GM12865 (cell line): Measurements from ENCODE around the gene STT3A.

ENCODE experiments used
- DNase-seq: peaks from one replicate; pipeline ENCODE4 v3.0.0; 2010; ENCODE audit warnings: low read depth
- H3K4me3 ChIP-seq: 2 replicates; pipeline ENCODE4 v1.5.1; 2011; ENCODE audit warnings: mild to moderate bottlenecking, low read depth, low read length, control low read depth
- TF ChIP-seq, protein P1 (sequence below): IDR thresholded peaks from 2 replicates; pipeline ENCODE4 v1.5.1; 2011; ENCODE audit warnings: low read length, control low read depth, low read depth, inconsistent platforms; ENCODE audit not compliant: insufficient read depth; ENCODE audit errors: missing control alignments

STT3A gene

GRCh38 chr11:125637840-125638239 is 45.2 kb downstream of the STT3A start:
- TF ChIP-seq, protein P1, sequence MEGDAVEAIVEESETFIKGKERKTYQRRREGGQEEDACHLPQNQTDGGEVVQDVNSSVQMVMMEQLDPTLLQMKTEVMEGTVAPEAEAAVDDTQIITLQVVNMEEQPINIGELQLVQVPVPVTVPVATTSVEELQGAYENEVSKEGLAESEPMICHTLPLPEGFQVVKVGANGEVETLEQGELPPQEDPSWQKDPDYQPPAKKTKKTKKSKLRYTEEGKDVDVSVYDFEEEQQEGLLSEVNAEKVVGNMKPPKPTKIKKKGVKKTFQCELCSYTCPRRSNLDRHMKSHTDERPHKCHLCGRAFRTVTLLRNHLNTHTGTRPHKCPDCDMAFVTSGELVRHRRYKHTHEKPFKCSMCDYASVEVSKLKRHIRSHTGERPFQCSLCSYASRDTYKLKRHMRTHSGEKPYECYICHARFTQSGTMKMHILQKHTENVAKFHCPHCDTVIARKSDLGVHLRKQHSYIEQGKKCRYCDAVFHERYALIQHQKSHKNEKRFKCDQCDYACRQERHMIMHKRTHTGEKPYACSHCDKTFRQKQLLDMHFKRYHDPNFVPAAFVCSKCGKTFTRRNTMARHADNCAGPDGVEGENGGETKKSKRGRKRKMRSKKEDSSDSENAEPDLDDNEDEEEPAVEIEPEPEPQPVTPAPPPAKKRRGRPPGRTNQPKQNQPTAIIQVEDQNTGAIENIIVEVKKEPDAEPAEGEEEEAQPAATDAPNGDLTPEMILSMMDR, result no peak
- DNase-seq, result no peak
- no peak overlapping the region for H3K4me3 ChIP-seq

DNA sequence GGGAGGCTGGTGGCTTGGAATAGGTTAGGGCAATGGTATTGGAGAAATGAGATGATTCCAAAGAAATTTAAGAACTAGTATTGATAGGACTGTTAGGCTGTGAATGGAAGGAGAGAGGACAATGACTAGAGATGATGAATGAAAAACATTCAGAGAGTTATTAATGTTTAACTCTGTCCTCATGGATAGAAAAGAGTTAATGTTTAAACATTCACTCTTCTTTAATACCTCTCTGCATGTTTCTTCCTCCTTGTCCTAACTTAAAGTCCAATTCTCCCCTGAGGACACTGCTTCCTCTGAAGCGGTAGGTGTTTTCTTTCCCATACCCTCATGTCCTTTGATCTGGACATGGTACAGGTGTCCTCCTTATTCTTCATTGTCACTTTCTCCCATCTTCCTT is 45.7 kb downstream of the STT3A start:
- no peak for DNase-seq
- TF ChIP-seq, protein P1, result no peak

GRCh38 chr11:125645871-125646270 is 53.2 kb downstream of the STT3A start:
- TF ChIP-seq, protein P1, result no peak
- H3K4me3 ChIP-seq, result no peak overlapping the region
- no peak for DNase-seq

More for the DNA sequence above, 45.7 kb downstream of the STT3A start:
- no peak overlapping the region for H3K4me3 ChIP-seq

DNA sequence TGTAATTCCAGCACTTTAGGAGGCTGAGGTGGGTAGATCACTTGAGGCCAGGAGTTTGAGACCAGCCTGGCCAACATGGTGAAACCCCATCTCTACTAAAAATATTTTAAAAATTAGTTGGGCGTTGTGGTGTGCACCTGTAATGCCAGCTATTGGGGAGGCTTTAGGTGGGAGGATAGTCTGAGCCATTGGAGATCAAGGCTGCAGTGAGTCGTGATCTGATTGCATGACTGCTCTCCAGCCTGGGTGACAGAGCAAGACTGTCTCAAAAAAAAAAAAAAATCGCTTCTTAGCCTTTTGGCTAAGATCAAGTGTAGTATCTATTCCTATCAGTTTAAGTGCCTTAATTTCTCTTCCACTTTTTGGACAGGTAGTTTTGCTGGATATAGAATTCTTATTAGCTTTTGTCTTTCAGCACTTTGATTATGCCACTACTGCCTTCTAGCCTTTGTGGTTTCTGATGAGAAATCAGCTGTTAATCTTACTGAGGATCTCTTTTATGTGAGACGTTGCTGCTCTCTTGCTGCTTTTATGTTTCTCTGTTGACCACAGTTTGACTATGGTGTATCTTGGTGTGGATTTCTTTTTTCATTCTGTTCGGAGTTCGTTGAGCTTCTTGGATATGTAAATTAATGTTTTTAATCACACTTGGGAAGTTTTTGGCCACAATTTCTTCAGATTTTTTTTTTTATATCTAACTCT is 57.0 kb downstream of the STT3A start:
- H3K4me3 ChIP-seq, result no peak overlapping the region
- TF ChIP-seq, protein P1, result no peak
- no peak for DNase-seq

DNA sequence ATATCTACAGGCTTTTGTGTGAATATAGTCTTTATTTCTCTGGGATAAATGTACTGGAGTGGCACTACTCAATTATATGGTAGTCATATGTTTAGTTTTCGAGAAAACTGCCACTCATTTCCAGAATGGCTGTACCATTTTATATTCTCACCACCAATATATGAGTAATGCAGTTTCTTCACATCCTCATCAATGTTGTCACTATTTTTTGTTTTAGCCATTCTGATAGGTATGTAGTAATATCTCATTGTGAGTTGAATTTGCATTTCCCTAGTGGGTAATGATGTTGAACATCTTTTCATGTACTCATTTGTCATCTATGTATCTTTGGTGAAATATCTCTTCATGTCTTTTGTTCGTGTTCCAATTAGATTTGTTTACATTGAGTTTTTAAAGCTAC is 70.0 kb downstream of the STT3A start:
- DNase-seq, result no peak
- no peak overlapping the region for H3K4me3 ChIP-seq
- TF ChIP-seq, protein P1, result no peak

DNA sequence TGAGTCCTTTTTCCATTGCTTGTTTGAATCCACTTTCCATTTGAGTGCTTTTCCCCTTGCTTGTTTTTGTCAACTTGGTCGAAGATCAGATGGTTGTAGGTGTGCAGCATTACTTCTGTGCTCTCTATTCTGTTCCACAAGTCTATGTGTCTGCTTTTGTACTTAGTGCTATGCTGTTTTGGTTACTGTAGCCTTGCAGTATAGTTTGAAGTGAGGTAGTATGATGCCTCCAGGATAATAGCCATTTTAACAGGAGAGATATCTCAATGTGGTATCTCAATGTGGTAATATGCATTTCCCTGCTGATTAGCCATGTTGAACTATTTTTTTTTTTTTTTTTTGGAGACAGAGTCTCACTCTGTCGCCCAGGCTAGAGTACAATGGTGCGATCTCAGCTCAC is 71.3 kb downstream of the STT3A start:
- no peak overlapping the region for H3K4me3 ChIP-seq
- DNase-seq, result no peak
- TF ChIP-seq, protein P1, result no peak

DNA sequence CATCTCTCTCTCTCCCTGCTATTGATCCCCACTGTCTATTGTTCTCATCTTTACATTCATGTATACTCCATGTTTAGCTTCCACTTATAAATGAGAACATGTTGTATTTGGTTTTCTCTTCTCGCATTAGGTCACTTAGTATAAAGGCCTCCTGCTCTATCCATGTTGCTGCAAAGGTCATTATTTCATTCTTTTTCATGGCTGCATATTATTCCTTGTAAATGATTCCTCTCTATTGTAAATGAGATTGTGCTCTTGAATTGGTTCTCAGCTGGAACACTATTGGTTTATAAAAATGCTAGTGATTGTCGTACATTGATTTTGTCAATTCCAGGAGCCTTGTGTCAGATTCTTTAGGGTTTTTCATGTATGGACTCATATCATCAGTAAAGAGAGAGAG is 74.5 kb downstream of the STT3A start:
- TF ChIP-seq, protein P1, result no peak
- DNase-seq, result no peak

More for the DNA sequence above, 74.5 kb downstream of the STT3A start:
- no peak overlapping the region for H3K4me3 ChIP-seq
